Spinal cord (tissue), 10 donors: ENCODE measurements around the gene DPEP2. TPM values are rescaled to one million over a fixed set of nuclear protein-coding genes. Genes with fewer than 3 reads are reported as not detected.
"Not testable (repeated sequence)": the region's sequence is repeated elsewhere in the genome, so short reads cannot be mapped to it uniquely, and the experiment has no call there.

Experiments
- DNase-seq, 6 donors: peaks; one replicate each; pipeline versions ENCODE4 v3.0.0 to v3.0.0-alpha.2; 2013 to 2015; ENCODE audit warnings: low spot score in 6 of 6, low read depth in 4 of 6
- H3K27ac ChIP-seq: one replicate; pipeline ENCODE4 v1.5.1; 2013; ENCODE audit warnings: low read depth, low read length, control low read depth
- H3K27me3 ChIP-seq: one replicate; pipeline ENCODE4 v1.6.1; 2013; ENCODE audit warnings: low read length; ENCODE audit not compliant: control insufficient read depth, insufficient read depth
- H3K36me3 ChIP-seq: one replicate; pipeline ENCODE4 v1.6.1; 2013; ENCODE audit warnings: low read length; ENCODE audit not compliant: control insufficient read depth, insufficient read depth
- H3K4me1 ChIP-seq: one replicate; pipeline ENCODE4 v1.6.1; 2013; ENCODE audit warnings: low read length; ENCODE audit not compliant: control insufficient read depth, insufficient read depth
- H3K4me3 ChIP-seq: one replicate; pipeline ENCODE4 v1.5.1; 2013; ENCODE audit warnings: low read depth, low read length, control low read depth
- H3K9me3 ChIP-seq: one replicate; pipeline ENCODE4 v1.6.1; 2013; ENCODE audit warnings: low read length; ENCODE audit not compliant: control insufficient read depth, insufficient read depth
- WGBS: methylation state at CpG from one replicate; pipeline ENCODE4 v1.1.5; 2013; ENCODE audit warnings: missing lambda C conversion rate; ENCODE audit not compliant: insufficient coverage; 5-methylcytosine and 5-hydroxymethylcytosine counted together
- polyA plus RNA-seq, 2 donors: library from polyadenylated mRNA; unstranded; fragments of 120-200 nt; gene quantifications; one replicate each; pipeline ENCODE4 v1.2.1, GENCODE V29; 2013; ENCODE audit not compliant: insufficient read length in 2 of 2
- total RNA-seq, 2 donors: library from RNA; depleted of rRNA in 1 of 2; stranded (reverse); fragments of 120-200 nt in 1 of 2; fragments of >200 nt in 1 of 2; gene quantifications; one replicate each; pipeline versions ENCODE4 v1.2.3 to v1.2.4, GENCODE V29; 2013 to 2014
- donor health status: healthy.

DPEP2 gene
- total and polyA plus RNA-seq, 4 donors, result 1.0 to 3.0 (median 2.5) TPM

DNA sequence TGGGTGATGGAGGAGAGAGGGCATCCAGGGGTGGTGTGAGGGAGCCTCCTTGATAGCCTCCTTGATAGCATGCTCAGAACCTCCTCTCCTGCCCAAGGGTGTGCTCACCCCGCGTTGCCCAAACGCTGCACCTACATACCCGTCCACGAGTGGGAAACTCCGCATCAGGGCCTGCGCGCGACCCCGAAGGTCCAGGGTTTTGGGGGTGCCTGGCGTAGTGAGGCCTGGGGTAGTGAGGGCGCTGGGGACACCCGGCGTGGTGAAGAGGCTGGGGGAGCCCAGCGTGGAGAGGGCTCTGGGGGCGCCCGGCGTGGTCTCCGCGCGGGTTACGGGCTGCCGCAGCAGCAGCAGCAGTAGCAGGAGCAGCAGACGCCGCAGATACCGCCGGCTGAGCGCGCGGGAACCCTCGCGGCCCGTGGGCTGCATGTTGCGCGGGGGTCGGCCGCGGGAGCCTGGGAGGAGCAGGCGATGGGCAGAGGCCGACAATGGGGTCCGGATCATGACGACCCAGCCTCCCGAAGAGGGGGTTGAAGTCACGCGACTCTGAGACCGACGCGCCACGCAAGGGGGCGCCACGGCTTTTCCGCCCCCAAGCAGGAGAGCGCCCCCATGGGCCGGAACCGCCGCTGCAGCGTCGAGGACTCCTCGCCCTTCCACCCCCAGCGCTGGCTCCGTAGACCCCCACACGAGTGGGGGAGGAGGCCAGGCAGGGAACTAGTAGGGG, 19.2 kb downstream of the DPEP2 start, which contains the start of gene DPEP3:
TSS of gene DPEP3 (minus strand) at position 545 of the 724 bp plus-strand sequence. CDS start at position 426, 119 bp downstream.
- DNase-seq, result no peak
- WGBS, result 59% methylated on average over 51 of the region's 62 CpGs
- H3K27ac ChIP-seq, result no peak within 1 kb of the TSS

GRCh38 chr16:67977469-67978227, 21.6 kb downstream of the DPEP2 start:
- no peaks in the 10 kb centered on the region for H3K9me3 ChIP-seq
- 87% methylated on average over 6 of the region's 9 CpGs for WGBS

More for the DNA sequence above, 19.2 kb downstream of the DPEP2 start, which contains the start of gene DPEP3:
- Histone ChIP-seq H3K4me1 (peaks cover 4% of the 10 kb centered on the region), H3K27me3 (no peaks in the 10 kb centered on the region), H3K4me3 (no peak within 1 kb of the TSS), H3K36me3 (no peaks in the 10 kb centered on the region), H3K9me3 (no peaks in the 10 kb centered on the region)

DNA sequence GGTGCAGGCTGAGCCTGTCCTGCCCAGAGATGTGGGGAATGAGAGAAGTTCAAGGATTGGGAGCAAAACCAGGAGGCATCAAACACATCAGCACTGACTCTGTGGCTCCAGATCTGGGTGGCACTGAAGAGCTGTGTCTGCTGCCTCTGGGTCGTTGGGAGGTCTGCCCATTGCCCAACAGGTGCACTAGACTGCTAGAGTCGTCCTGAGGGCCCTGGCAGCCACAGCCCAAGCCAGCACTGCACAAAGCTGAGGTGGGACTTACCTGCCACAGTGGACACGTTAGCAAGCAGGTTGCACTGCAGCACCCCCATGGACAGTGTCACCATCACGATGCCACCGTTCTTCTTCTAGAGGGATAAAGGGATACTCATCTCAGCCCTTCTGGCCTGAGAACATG, 22.3 kb downstream of the DPEP2 start:
- 76% methylated on average over 5 of the region's 5 CpGs for WGBS
- Histone ChIP-seq H3K36me3 (no peaks in the 10 kb centered on the region), H3K4me3 (no peak overlapping the region), H3K27ac (no peak overlapping the region), H3K4me1 (no peaks in the 10 kb centered on the region), H3K9me3 (no peaks in the 10 kb centered on the region), H3K27me3 (no peaks in the 10 kb centered on the region)
- no peak for DNase-seq

More at GRCh38 chr16:67977469-67978227, 21.6 kb downstream of the DPEP2 start:
- no peaks in the 10 kb centered on the region for H3K27me3 ChIP-seq
- no peak overlapping the region for H3K4me3 ChIP-seq
- DNase-seq, result no peak
- no peaks in the 10 kb centered on the region for H3K36me3 ChIP-seq
- no peaks in the 10 kb centered on the region for H3K4me1 ChIP-seq
- H3K27ac ChIP-seq, result no peak overlapping the region

GRCh38 chr16:67976205-67976604, 23.1 kb downstream of the DPEP2 start:
- Histone ChIP-seq H3K4me3 (no peak overlapping the region), H3K36me3 (no peaks in the 10 kb centered on the region), H3K9me3 (no peaks in the 10 kb centered on the region), H3K4me1 (no peaks in the 10 kb centered on the region), H3K27me3 (no peaks in the 10 kb centered on the region), H3K27ac (no peak overlapping the region)
- no peak for DNase-seq
- 95% methylated on average over 2 of the region's 2 CpGs for WGBS

- H3K4me3 ChIP-seq, result no peak overlapping the region
- no peak for DNase-seq
- no peaks in the 10 kb centered on the region for H3K27me3 ChIP-seq
- H3K27ac ChIP-seq, result no peak overlapping the region
- H3K9me3 ChIP-seq, result no peaks in the 10 kb centered on the region
- WGBS, result 82% methylated on average over 12 of the region's 14 CpGs
- no peaks in the 10 kb centered on the region for H3K36me3 ChIP-seq
- H3K4me1 ChIP-seq, result no peaks in the 10 kb centered on the region
These were observed 23.8 kb downstream of the DPEP2 start for GRCh38 chr16:67975321-67976105.

- H3K4me1 ChIP-seq, result peaks cover 15% of the 10 kb centered on the region
- 97% methylated on average over 3 of the region's 7 CpGs for WGBS
- H3K4me3 ChIP-seq, DNase-seq, H3K27ac ChIP-seq, H3K36me3 ChIP-seq, H3K9me3 ChIP-seq: not testable (repeated sequence)
- H3K27me3 ChIP-seq, result peaks cover 15% of the 10 kb centered on the region
These were observed 27.0 kb downstream of the DPEP2 start for GRCh38 chr16:67972285-67972684.

DNA sequence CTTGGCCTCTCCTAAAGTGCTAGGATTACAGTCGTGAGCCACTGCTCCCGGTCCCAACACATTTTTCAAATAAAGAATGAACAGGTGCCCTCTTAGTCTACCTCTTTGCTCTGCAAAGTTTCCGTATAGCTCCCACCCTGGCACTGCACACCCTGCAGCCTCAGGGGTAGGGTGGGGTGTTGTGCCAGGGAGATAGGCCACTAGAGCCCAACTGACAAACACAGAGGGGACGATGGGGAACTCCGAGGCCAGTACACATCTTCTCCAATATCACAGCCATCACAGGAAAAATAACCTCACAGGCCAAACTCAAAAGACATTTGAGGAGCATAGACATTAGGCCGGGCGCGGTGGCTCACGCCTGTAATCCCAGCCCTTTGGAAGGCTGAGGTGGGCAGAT, 28.2 kb downstream of the DPEP2 start:
- no peak for DNase-seq
- Histone ChIP-seq H3K27me3 (peaks cover 19% of the 10 kb centered on the region), H3K27ac (no peak overlapping the region), H3K36me3 (no peaks in the 10 kb centered on the region), H3K4me3 (no peak overlapping the region), H3K4me1 (peaks cover 27% of the 10 kb centered on the region), H3K9me3 (no peaks in the 10 kb centered on the region)
- WGBS, result 98% methylated on average over 8 of the region's 9 CpGs

GRCh38 chr16:67969254-67970039, 29.8 kb downstream of the DPEP2 start:
- Histone ChIP-seq H3K27ac (peak overlapping the region; percentile 52), H3K4me3 (peak overlapping the region; percentile 51), H3K27me3 (peaks cover 19% of the 10 kb centered on the region), H3K9me3 (no peaks in the 10 kb centered on the region), H3K36me3 (no peaks in the 10 kb centered on the region), H3K4me1 (peaks cover 37% of the 10 kb centered on the region)
- DNase-seq, result no peak
- WGBS, result 34% methylated on average over 29 of the region's 40 CpGs
